GM12878 (cell line): ENCODE data around the gene CSDE1. TPM values are rescaled to one million over a fixed set of nuclear protein-coding genes. Genes with fewer than 3 reads are reported as not detected.

Experiments used
- ATF7 ChIP-seq: fragments of 450-650 bp; IDR thresholded peaks from 2 replicates; pipeline ENCODE4 v1.6.1; 2016; ENCODE audit warnings: low read depth, mild to moderate bottlenecking
- BHLHE40 ChIP-seq, 2 experiments: fragments of 450-650 bp in 1 of 2; IDR thresholded peaks; 2 replicates each; pipeline ENCODE4 v1.6.1; 2011 to 2017; ENCODE audit warnings: low read depth in 2 of 2, borderline replicate concordance in 1 of 2, improper control_type of control experiment in 1 of 2, low read length in 1 of 2, mild to moderate bottlenecking in 1 of 2
- BRCA1 ChIP-seq: IDR thresholded peaks from 2 replicates; pipeline ENCODE4 v1.6.1; 2011; ENCODE audit warnings: low read depth, low read length, improper control_type of control experiment
- CBFB ChIP-seq: IDR thresholded peaks from 2 replicates; pipeline ENCODE4 v1.6.1; 2016; ENCODE audit warnings: antibody characterized with exemption, low read depth
- CHD1 ChIP-seq: IDR thresholded peaks from 2 replicates; pipeline ENCODE4 v1.6.1; 2012; ENCODE audit warnings: low read depth, low read length, improper control_type of control experiment
- EP300 ChIP-seq, 2 experiments: fragments of 150-350 bp in 1 of 2; IDR thresholded peaks; 2 replicates each; pipeline ENCODE4 v1.6.1; 2011 to 2012; ENCODE audit warnings: low read depth in 2 of 2, low read length in 2 of 2, borderline replicate concordance in 1 of 2, improper control_type of control experiment in 1 of 2, inconsistent platforms in 1 of 2; ENCODE audit not compliant: control insufficient read depth in 1 of 2
- ETV6 ChIP-seq, 2 experiments: fragments of 450-650 bp in 1 of 2; IDR thresholded peaks in 1 of 2; conservative IDR thresholded peaks in 1 of 2; 2 replicates each; pipeline ENCODE4 v1.6.1; 2014; ENCODE audit warnings: antibody characterized with exemption in 1 of 2, borderline replicate concordance in 1 of 2, low read depth in 1 of 2, mild to moderate bottlenecking in 1 of 2, moderate library complexity in 1 of 2
- HDAC6 ChIP-seq: fragments of 200-600 bp; sonication (generic); IDR thresholded peaks from one replicate; pipeline ENCODE4 v1.8.0; 2017; ENCODE audit warnings: antibody characterized with exemption; ENCODE audit not compliant: unreplicated experiment
- PAX5 ChIP-seq: IDR thresholded peaks from 2 replicates; pipeline ENCODE4 v1.6.1; 2011; ENCODE audit warnings: low read depth, low read length, borderline replicate concordance
- RCOR1 ChIP-seq: conservative IDR thresholded peaks from 2 replicates; pipeline ENCODE4 v1.6.1; 2012; ENCODE audit warnings: low read depth, low read length, improper control_type of control experiment
- SIX5 ChIP-seq: IDR thresholded peaks from 2 replicates; pipeline ENCODE4 v1.6.1; 2011; ENCODE audit warnings: mild to moderate bottlenecking, low read depth, low read length, moderate library complexity; ENCODE audit not compliant: severe bottlenecking
- STAT1 ChIP-seq: fragments of 450-650 bp; conservative IDR thresholded peaks from 2 replicates; pipeline ENCODE4 v1.6.1; 2014; ENCODE audit warnings: antibody characterized with exemption, mild to moderate bottlenecking
- TBL1XR1 ChIP-seq: IDR thresholded peaks from 2 replicates; pipeline ENCODE4 v1.6.1; 2012; ENCODE audit warnings: low read depth, low read length, improper control_type of control experiment
- ZNF384 ChIP-seq: IDR thresholded peaks from 2 replicates; pipeline ENCODE4 v1.6.1; 2012; ENCODE audit warnings: low read depth, mild to moderate bottlenecking, low read length, improper control_type of control experiment, borderline replicate concordance
- ZNF622 ChIP-seq: fragments of 450-650 bp; IDR thresholded peaks from 2 replicates; pipeline ENCODE4 v1.6.1; 2017; ENCODE audit warnings: mild to moderate bottlenecking, inconsistent platforms
- polyA plus RNA-seq, 11 experiments: library from polyadenylated mRNA; depleted of rRNA in 4 of 11; unstranded in 6 of 11; stranded (reverse) in 5 of 11; fragments of >200 nt; fragmentation: Nextera tagmentation in 4 of 11; fragmentation: Illumina TruSeq in 1 of 11; extraction: Ambion mirVana in 4 of 11; extraction: Trizol in 1 of 11; gene quantifications; 1 replicate in 1 of 11; 2 replicates in 10 of 11; pipeline versions ENCODE4 v1.2.1 to v1.2.3, GENCODE V29; 2011 to 2016; ENCODE audit warnings: inconsistent platforms in 2 of 11, missing spikeins in 2 of 11, low read depth in 1 of 11
- total RNA-seq, 4 experiments: library from RNA; depleted of rRNA in 3 of 4; stranded (reverse); fragments of >200 nt in 3 of 4; fragmentation: Illumina TruSeq in 1 of 4; extraction: Trizol in 1 of 4; gene quantifications; 2 replicates each; pipeline versions ENCODE4 v1.2.1 to v1.2.3, GENCODE V29; 2013 to 2021
- TF ChIP-seq, protein P1 (sequence below): IDR thresholded peaks from 2 replicates; pipeline ENCODE4 v1.6.1; 2011; ENCODE audit warnings: low read depth, low read length, improper control_type of control experiment, borderline replicate concordance
- TF ChIP-seq, protein P2 (sequence below): fragments of 450-650 bp; IDR thresholded peaks from 2 replicates; pipeline ENCODE4 v1.6.1; 2016; ENCODE audit warnings: mild to moderate bottlenecking
- TF ChIP-seq, protein P3 (sequence below): fragments of 450-650 bp; IDR thresholded peaks from 2 replicates; pipeline ENCODE4 v1.6.1; 2017; ENCODE audit warnings: mild to moderate bottlenecking, low read depth, inconsistent platforms; ENCODE audit not compliant: poor library complexity, severe bottlenecking
- TF ChIP-seq, protein P4 (sequence below): fragments of 450-650 bp; IDR thresholded peaks from 2 replicates; pipeline ENCODE4 v1.6.1; 2016; ENCODE audit warnings: mild to moderate bottlenecking, moderate library complexity, borderline replicate concordance

Gene CSDE1
- total and polyA plus RNA-seq, 10 of the 15 experiments (the other 5 are each of a cell fraction or from before 2014, with no cell fraction given): 130 to 390 (median 246) TPM

DNA sequence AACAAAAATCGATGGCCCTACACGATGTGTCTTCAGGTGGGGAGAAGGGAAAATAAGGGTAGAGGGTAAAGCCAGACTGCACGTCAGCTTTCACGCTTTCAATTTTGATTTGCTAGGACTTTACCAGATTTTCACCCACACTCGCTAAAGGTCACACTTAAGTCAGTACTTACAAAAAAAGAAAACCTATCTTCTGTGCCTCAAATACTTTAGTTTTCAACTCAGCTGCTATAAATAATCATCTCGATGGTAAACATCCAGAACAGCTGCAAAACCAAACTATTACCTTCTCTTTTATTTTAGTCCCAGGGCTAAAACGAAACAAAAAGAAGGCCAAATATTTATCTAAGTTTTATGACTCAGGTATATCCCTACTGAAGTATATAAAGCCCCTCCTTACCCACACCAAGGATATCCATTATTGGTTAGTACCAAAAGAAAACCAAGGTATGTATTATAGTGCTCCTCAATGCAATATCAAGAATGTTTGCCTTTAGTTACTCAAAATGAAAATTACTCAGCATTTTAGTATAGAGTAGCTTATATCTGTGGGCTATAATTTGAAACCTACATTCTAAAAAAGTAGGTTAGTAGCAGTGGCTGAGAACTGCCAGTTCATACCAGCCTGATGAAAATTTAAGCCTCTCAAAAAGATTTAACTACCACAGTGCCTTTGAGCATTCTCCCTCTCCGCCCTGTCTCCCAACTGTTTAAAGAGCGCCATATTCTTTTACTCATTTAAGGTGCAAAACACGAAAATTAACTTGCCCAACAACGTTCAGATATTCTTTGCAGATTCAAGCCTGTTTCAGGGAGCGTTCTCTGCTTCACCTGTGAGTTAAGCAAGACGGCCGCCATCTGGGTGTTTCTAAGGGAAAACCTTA is 1.5 kb downstream of the CSDE1 start (continued):
- TF ChIP-seq ETV6 (conservative IDR thresholded peaks at IDR 0.05 in 1 of 2, IDR thresholded peaks at IDR 0.05 in 1 of 2; ENCODE audit: borderline replicate concordance in 1 of 2, low read depth in 1 of 2) (no peak; a peak in 1 of 4 replicates), ZNF384 (0 out of 2 replicates have a peak, but pooled peaks have one; percentile 17), RCOR1 (no peak), HDAC6 (no peak), SIX5 (no peak), STAT1 (no peak), EP300 (IDR thresholded peaks at IDR 0.05; ENCODE audit: borderline replicate concordance in 1 of 2, control insufficient read depth in 1 of 2, low read depth in 2 of 2, low read length in 2 of 2) (peak in 1 of 2 experiments; percentile 32; a peak in 1 of 4 replicates), TBL1XR1 (peak; percentile 76; the same call in 1 of the 2 replicates), PAX5 (no peak), ZNF622 (no peak), BHLHE40 (IDR thresholded peaks at IDR 0.05; ENCODE audit: borderline replicate concordance in 1 of 2, low read depth in 2 of 2, low read length in 1 of 2) (0 out of 4 replicates have a peak, but pooled peaks have one; percentile 9 to 40), BRCA1 (no peak), CHD1 (no peak), ATF7 (peak; percentile 87), CBFB (no peak)
- TF ChIP-seq, protein P1, sequence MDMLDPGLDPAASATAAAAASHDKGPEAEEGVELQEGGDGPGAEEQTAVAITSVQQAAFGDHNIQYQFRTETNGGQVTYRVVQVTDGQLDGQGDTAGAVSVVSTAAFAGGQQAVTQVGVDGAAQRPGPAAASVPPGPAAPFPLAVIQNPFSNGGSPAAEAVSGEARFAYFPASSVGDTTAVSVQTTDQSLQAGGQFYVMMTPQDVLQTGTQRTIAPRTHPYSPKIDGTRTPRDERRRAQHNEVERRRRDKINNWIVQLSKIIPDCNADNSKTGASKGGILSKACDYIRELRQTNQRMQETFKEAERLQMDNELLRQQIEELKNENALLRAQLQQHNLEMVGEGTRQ: no peak
- TF ChIP-seq, protein P2, sequence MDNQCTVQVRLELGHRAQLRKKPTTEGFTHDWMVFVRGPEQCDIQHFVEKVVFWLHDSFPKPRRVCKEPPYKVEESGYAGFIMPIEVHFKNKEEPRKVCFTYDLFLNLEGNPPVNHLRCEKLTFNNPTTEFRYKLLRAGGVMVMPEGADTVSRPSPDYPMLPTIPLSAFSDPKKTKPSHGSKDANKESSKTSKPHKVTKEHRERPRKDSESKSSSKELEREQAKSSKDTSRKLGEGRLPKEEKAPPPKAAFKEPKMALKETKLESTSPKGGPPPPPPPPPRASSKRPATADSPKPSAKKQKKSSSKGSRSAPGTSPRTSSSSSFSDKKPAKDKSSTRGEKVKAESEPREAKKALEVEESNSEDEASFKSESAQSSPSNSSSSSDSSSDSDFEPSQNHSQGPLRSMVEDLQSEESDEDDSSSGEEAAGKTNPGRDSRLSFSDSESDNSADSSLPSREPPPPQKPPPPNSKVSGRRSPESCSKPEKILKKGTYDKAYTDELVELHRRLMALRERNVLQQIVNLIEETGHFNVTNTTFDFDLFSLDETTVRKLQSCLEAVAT: no peak
- TF ChIP-seq, protein P3, sequence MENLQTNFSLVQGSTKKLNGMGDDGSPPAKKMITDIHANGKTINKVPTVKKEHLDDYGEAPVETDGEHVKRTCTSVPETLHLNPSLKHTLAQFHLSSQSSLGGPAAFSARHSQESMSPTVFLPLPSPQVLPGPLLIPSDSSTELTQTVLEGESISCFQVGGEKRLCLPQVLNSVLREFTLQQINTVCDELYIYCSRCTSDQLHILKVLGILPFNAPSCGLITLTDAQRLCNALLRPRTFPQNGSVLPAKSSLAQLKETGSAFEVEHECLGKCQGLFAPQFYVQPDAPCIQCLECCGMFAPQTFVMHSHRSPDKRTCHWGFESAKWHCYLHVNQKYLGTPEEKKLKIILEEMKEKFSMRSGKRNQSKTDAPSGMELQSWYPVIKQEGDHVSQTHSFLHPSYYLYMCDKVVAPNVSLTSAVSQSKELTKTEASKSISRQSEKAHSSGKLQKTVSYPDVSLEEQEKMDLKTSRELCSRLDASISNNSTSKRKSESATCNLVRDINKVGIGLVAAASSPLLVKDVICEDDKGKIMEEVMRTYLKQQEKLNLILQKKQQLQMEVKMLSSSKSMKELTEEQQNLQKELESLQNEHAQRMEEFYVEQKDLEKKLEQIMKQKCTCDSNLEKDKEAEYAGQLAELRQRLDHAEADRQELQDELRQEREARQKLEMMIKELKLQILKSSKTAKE: peak; percentile 86
- TF ChIP-seq, protein P4, sequence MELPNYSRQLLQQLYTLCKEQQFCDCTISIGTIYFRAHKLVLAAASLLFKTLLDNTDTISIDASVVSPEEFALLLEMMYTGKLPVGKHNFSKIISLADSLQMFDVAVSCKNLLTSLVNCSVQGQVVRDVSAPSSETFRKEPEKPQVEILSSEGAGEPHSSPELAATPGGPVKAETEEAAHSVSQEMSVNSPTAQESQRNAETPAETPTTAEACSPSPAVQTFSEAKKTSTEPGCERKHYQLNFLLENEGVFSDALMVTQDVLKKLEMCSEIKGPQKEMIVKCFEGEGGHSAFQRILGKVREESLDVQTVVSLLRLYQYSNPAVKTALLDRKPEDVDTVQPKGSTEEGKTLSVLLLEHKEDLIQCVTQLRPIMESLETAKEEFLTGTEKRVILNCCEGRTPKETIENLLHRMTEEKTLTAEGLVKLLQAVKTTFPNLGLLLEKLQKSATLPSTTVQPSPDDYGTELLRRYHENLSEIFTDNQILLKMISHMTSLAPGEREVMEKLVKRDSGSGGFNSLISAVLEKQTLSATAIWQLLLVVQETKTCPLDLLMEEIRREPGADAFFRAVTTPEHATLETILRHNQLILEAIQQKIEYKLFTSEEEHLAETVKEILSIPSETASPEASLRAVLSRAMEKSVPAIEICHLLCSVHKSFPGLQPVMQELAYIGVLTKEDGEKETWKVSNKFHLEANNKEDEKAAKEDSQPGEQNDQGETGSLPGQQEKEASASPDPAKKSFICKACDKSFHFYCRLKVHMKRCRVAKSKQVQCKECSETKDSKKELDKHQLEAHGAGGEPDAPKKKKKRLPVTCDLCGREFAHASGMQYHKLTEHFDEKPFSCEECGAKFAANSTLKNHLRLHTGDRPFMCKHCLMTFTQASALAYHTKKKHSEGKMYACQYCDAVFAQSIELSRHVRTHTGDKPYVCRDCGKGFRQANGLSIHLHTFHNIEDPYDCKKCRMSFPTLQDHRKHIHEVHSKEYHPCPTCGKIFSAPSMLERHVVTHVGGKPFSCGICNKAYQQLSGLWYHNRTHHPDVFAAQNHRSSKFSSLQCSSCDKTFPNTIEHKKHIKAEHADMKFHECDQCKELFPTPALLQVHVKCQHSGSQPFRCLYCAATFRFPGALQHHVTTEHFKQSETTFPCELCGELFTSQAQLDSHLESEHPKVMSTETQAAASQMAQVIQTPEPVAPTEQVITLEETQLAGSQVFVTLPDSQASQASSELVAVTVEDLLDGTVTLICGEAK: no peak
